ENCODE data around the gene TEAD1. TPM values are rescaled to one million over a fixed set of nuclear protein-coding genes. Genes with fewer than 3 reads are reported as not detected.

Gene TEAD1
- total and polyA plus RNA-seq, 4 donors: 9.1 to 38.4 (median 10.7) TPM

- no peaks in the 10 kb centered on the region for H3K27me3 ChIP-seq (ENCODE audit: control insufficient read depth in 4 of 4, insufficient read depth in 4 of 4, low read length in 3 of 4)
- no peak for TF ChIP-seq TAF1 (conservative IDR thresholded peaks at IDR 0.05)
- no peak for TF ChIP-seq MAX (IDR thresholded peaks at IDR 0.05)
- no peak for TF ChIP-seq GABPA (IDR thresholded peaks at IDR 0.05 in 1 of 2, conservative IDR thresholded peaks at IDR 0.05 in 1 of 2)
- TF ChIP-seq HNF4A (conservative IDR thresholded peaks at IDR 0.05): peak in 1 of 2 donors; percentile 30
- TF ChIP-seq NR2F2 (IDR thresholded peaks at IDR 0.05): no peak
- WGBS: 82% methylated on average over 6 of the region's 6 CpGs
Observed at GRCh38 chr11:12902791-12903486, 228.7 kb downstream of the TEAD1 start.

GRCh38 chr11:12905435-12905834 is 231.2 kb downstream of the TEAD1 start:
- peaks cover 2 to 17% (median 9%) of the 10 kb centered on the region in 4 donors for H3K36me3 ChIP-seq (ENCODE audit: control insufficient read depth in 4 of 4, insufficient read depth in 3 of 4, low read depth in 1 of 4, low read length in 3 of 4)
- 95% methylated on average over 4 of the region's 4 CpGs for WGBS
- H3K9me3 ChIP-seq (ENCODE audit: control insufficient read depth in 4 of 4, low read length in 3 of 4): no peaks in the 10 kb centered on the region
- TF ChIP-seq YY1 (IDR thresholded peaks at IDR 0.05) (no peak), EGR1 (IDR thresholded peaks at IDR 0.05; ENCODE audit: low read depth in 2 of 2) (no peak), HNF4G (IDR thresholded peaks at IDR 0.05) (no peak), FOXA2 (IDR thresholded peaks at IDR 0.05) (no peak), FOXA1 (IDR thresholded peaks at IDR 0.05) (no peak), TAF1 (conservative IDR thresholded peaks at IDR 0.05) (no peak), GABPA (IDR thresholded peaks at IDR 0.05 in 1 of 2, conservative IDR thresholded peaks at IDR 0.05 in 1 of 2) (no peak), JUND (IDR thresholded peaks at IDR 0.05) (no peak), NR2F2 (IDR thresholded peaks at IDR 0.05) (no peak)
- TF ChIP-seq, protein P1, sequence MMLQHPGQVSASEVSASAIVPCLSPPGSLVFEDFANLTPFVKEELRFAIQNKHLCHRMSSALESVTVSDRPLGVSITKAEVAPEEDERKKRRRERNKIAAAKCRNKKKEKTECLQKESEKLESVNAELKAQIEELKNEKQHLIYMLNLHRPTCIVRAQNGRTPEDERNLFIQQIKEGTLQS (IDR thresholded peaks at IDR 0.05): no peak
- H3K4me1 ChIP-seq (ENCODE audit: control insufficient read depth in 4 of 4, insufficient read depth in 4 of 4, low read length in 3 of 4): peaks cover 0 to under 1% (median 0%) of the 10 kb centered on the region in 4 donors
- no peaks in the 10 kb centered on the region for H3K27me3 ChIP-seq (ENCODE audit: control insufficient read depth in 4 of 4, insufficient read depth in 4 of 4, low read length in 3 of 4)
- no peak overlapping the region for H3K4me3 ChIP-seq (ENCODE audit: low read depth in 1 of 3, low read length in 3 of 3)
- DNase-seq (ENCODE audit: low spot score): no peak
- no peak overlapping the region for H3K27ac ChIP-seq (ENCODE audit: low read depth in 1 of 2, low read length in 2 of 2)
- H3K9ac ChIP-seq (ENCODE audit: low read depth in 1 of 2, low read length in 2 of 2): no peak overlapping the region

More at GRCh38 chr11:12902791-12903486, 228.7 kb downstream of the TEAD1 start:
- Histone ChIP-seq H3K4me3 (ENCODE audit: low read depth in 1 of 3, low read length in 3 of 3) (no peak overlapping the region), H3K9ac (ENCODE audit: low read depth in 1 of 2, low read length in 2 of 2) (no peak overlapping the region), H3K27ac (ENCODE audit: low read depth in 1 of 2, low read length in 2 of 2) (no peak overlapping the region), H3K36me3 (ENCODE audit: control insufficient read depth in 4 of 4, insufficient read depth in 3 of 4, low read depth in 1 of 4, low read length in 3 of 4) (peaks cover 2 to 15% (median 10%) of the 10 kb centered on the region in 4 donors), H3K4me1 (ENCODE audit: control insufficient read depth in 4 of 4, insufficient read depth in 4 of 4, low read length in 3 of 4) (peaks cover 0 to 3% (median 0%) of the 10 kb centered on the region in 4 donors), H3K9me3 (ENCODE audit: control insufficient read depth in 4 of 4, low read length in 3 of 4) (no peaks in the 10 kb centered on the region)
- DNase-seq (ENCODE audit: low spot score): no peak

DNA sequence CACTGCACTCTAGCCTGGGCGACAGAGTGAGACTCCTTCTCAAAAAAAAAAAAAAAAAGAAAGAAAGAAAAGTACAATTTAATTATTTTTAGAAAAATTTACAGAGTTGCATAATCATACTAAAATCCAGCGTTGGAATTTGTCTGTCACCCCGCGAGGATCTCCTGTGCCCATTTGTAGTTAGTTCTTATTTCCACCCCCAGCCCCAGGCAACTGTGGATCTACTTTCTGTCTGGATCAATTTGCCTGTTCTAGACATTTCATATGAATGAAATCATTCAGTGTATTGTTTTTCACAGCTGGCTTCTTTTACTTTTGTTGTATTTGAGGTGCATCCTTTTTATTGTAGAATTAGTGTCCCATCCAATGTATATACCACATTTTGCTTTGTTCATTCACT is 232.3 kb downstream of the TEAD1 start:
- Histone ChIP-seq H3K4me3 (ENCODE audit: low read depth in 1 of 3, low read length in 3 of 3) (no peak overlapping the region), H3K4me1 (ENCODE audit: control insufficient read depth in 4 of 4, insufficient read depth in 4 of 4, low read length in 3 of 4) (no peaks in the 10 kb centered on the region), H3K27me3 (ENCODE audit: control insufficient read depth in 4 of 4, insufficient read depth in 4 of 4, low read length in 3 of 4) (no peaks in the 10 kb centered on the region), H3K36me3 (ENCODE audit: control insufficient read depth in 4 of 4, insufficient read depth in 3 of 4, low read depth in 1 of 4, low read length in 3 of 4) (peaks cover 2 to 17% (median 9%) of the 10 kb centered on the region in 4 donors), H3K27ac (ENCODE audit: low read depth in 1 of 2, low read length in 2 of 2) (no peak overlapping the region), H3K9ac (ENCODE audit: low read depth in 1 of 2, low read length in 2 of 2) (no peak overlapping the region), H3K9me3 (ENCODE audit: control insufficient read depth in 4 of 4, low read length in 3 of 4) (no peaks in the 10 kb centered on the region)
- TF ChIP-seq, protein P1 (IDR thresholded peaks at IDR 0.05): no peak
- no peak for TF ChIP-seq RAD21 (IDR thresholded peaks at IDR 0.05)
- TF ChIP-seq FOXA2 (IDR thresholded peaks at IDR 0.05): no peak
- TF ChIP-seq MAX (IDR thresholded peaks at IDR 0.05): no peak
- no peak for TF ChIP-seq HNF4G (IDR thresholded peaks at IDR 0.05)
- no peak for DNase-seq (ENCODE audit: low spot score)
- 98% methylated on average over 4 of the region's 4 CpGs for WGBS

Data from liver (tissue), 9 donors.